OCI-LY1 (cell line): ENCODE measurements around the gene TRIM73.
"Not testable (repeated sequence)": the region's sequence is repeated elsewhere in the genome, so short reads cannot be mapped to it uniquely, and the experiment has no call there.

ENCODE experiments used
- CTCF ChIP-seq: fragments of 200-600 bp; sonication (generic), shearing (Covaris generic); IDR thresholded peaks from 2 replicates; pipeline ENCODE4 v1.5.1; 2017; ENCODE audit warnings: mild to moderate bottlenecking, antibody characterized with exemption, low read length, moderate library complexity, mixed read lengths
- EZH2 ChIP-seq: fragments of 200-600 bp; sonication (generic), shearing (Covaris generic); IDR thresholded peaks from 2 replicates; pipeline ENCODE4 v1.8.0; 2017; ENCODE audit warnings: borderline replicate concordance, mixed run types, mild to moderate bottlenecking, antibody characterized with exemption, low read length, moderate library complexity, mixed read lengths

- TF ChIP-seq CTCF, EZH2: not testable (repeated sequence)
Observed at GRCh38 chr7:75414708-75415427, 19.4 kb downstream of the TRIM73 start.
